ENCODE measurements around the gene ATG5.
"Not testable (repeated sequence)": the region's sequence is repeated elsewhere in the genome, so short reads cannot be mapped to it uniquely, and the experiment has no call there.

ATG5 gene

DNA sequence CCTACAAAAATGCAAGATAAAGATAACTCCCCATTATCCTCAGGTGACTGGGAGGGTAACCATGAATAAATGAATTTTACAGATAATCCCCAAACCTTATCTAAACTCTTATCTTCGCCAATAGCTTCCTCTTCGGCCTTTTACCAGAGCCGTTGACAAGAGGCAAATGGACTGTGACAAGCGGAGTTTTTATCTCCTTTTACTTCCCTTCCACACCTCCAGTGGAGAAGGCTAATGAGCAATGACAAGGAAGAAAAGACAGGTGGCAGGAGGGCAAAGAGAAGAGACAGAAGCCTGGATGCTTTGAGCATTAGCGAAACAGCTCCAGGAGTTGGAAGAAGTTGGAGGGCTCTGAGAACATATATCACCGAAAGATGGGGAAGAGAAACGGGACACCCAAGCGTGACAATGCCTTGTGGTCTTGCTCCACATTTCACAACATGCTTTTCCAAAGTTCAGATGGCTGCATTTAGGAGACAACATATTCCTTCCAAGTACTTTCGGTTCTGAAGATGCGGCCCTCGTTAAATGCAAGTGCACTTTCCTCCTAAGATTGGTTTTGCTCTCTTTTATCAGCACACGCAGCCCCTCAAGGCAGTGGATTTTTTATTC lies 170.2 kb downstream of the ATG5 start:
- no peak for DNase-seq (ENCODE audit: low spot score)

DNA sequence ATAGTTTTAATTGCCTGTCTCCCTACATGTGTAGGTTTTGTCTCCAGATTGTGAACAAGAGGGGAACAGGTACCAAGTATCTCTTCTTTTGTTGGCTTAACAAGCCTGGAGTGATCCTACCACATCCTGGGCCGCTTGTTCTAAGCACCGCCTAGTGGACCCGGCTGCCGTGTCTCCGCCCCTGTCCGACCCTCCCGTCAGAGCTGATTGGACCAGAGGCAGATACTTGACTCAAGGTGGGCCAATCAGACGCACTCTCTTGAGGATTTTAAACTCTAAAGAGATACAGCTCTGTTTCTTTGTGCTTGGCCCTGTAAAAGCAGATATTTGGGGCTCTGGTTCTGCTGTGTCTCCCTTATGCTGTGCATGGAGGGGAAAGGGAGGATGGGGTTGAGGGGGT lies 171.2 kb downstream of the ATG5 start:
- DNase-seq (ENCODE audit: low spot score) = no peak

DNA sequence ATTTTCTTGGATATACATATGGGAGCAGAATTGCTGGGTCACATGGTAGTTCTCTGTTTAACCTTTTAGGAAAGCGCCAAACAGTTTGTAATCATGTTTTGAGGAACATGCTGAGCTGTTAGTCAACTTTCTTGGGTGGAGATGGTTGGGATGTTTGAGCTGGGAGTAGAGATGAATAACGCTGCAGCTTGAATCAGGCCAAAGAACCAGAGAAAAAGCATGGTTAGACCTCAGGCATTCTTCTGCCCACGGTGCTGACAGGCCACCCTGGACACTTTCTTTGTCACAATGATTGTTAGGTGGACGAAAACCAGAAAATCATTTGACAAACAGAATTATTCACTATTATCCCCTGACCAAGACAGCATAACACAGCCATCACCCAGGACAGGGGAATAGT lies 172.6 kb downstream of the ATG5 start:
- no peak for DNase-seq (ENCODE audit: low spot score)

DNA sequence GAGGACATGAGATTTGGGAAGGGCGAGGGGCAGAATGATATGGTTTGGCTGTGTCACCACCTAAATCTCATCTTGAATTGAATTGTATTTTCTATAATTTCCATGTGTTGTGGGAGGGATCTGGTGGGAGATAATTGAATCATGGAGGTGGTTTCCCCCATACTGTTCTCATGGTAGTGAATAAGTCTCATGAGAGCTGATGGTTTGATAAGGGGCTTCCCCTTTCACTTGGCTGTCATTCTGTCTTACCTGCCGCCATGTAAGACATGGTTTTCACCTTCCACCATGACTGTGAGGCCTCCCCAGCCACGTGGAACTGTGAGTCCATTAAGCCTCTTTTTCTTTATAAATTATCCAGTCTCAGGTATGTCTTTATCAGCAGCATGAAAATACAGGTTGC lies 173.1 kb downstream of the ATG5 start:
- not testable (repeated sequence) for DNase-seq (ENCODE audit: low spot score)

DNA sequence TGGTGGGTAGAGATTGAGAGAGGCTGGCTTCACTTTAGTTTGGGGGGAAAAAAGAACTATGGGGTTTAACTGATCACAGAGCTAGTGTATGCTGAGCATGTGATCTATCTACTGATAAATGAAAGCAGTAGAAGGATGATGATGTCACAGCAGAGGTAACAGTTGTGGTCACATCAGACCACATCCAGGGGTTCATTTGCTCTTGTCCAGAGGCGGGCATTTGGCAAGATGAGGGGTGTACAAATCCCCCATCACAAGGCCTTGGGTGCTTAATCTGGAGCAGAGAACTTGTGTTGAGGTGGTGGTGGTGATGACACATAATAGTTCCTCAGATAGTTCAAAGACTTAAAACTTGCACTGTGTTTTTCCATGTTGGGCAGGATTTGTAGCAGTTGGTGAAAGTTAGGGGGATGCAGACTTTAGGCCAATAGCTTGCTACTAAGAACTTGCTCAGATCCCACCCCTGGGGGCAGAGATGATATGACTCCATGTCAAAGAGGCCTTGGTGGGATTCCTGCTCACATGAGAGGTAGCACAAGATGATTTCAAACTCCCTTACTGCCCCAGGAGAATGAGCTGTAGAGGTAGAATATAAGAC lies 176.0 kb downstream of the ATG5 start:
- DNase-seq (ENCODE audit: low spot score) = no peak

DNA sequence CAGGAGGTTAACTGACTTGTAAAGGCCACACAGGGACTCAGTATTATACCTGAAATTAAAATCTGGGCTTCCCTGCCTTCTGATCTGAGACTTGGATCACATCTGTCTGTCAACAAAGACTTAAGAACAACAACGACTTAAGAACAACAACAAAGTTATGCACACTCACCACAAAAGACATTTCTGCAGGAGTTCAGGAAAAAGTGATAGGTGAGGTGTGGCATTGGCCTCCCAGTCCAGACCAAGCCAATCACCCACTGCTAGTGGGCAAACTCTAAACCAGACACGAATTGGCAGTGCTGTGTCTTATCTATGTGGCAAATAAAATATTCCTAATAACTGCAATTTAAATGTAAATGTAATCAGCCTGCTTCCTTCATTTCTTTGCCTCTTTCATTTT lies 178.1 kb downstream of the ATG5 start:
- no peak for DNase-seq (ENCODE audit: low spot score)

DNA sequence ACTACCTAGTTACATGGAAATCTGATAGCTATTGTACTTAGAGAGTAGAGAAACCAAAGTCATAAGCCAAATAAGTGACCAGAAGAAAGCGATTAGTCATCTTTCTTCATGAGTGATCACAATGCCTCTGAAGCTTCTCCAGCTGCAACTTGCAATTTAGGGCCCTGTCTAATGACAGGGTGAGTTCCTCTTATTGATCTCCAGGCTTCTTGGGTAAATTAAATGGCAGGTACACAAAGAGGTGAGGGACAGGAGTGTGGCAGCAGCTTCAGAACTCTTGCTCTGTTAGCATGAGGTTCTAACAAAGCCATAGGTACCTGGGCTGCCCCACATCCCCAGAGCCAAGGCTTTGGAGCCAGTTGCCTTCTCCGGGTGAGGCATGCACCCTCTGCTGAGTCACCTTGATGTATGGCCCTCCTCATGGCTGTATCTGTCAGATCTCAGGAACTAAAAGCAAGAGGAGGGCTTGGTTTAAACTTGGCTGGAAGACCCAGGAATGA lies 178.7 kb downstream of the ATG5 start:
- no peak for DNase-seq (ENCODE audit: low spot score)

DNA sequence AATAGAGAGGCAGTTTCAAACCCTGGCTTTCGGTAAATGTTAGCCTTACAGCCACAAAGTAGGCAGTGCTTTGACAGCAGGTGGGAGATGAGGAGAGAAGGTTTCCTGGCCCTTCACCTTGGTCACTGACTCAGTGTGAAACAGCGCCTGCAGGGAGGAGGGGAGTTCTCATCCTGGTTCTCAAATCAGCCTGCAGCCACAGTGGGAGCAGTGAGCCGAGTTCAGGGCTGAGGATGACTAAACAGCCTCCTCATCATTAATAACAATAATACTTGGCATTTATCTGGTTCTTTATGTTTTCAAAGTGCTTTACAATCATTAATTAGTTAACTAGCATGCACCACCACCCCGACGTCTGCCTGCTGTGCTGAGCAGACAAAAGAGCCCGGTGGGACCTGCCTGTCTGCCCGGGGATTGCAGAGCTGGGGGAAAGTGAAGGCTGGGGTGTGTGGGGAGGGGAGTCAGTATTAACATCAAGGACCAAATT lies 179.8 kb downstream of the ATG5 start:
- no peak for DNase-seq (ENCODE audit: low spot score)

DNA sequence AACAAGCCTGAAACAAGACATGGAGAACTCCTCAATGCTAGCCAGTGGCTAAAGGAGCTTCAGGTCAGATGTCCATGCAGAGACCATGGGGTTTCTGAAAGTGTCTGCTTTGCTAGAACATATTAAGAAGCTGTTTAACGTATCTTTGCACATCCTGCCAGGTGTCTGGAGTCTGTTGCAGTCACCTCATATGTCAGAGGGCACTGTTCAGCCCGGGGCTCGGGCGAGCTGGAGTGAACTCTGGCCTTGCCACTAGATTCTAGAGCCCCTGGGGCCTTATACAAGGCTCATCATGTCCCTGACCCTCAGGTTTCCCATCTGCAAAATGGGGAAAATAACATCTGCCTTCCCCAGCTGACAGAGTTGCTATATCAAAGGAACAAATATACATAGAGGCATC lies 180.4 kb downstream of the ATG5 start:
- no peak for DNase-seq (ENCODE audit: low spot score)

DNA sequence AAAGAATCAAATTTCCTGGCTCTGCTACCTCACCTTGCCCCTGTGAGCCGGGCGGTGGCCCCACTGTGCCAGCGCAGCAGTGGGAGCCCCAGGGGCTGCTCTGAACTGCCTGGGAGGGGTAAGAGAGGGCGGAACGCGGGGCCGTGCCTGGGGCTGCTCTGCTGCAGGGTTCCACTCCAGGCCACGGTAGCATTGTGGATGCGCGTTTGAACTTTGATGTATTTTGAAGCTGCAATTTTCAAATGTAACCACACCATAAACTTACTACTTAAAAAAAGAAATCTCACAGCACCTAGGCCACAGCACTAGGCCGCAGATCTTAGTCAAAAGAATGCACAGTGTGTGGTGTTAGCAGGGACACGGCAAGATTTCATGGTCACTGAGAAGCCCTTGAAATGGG lies 181.9 kb downstream of the ATG5 start:
- no peak for DNase-seq (ENCODE audit: low spot score)

DNA sequence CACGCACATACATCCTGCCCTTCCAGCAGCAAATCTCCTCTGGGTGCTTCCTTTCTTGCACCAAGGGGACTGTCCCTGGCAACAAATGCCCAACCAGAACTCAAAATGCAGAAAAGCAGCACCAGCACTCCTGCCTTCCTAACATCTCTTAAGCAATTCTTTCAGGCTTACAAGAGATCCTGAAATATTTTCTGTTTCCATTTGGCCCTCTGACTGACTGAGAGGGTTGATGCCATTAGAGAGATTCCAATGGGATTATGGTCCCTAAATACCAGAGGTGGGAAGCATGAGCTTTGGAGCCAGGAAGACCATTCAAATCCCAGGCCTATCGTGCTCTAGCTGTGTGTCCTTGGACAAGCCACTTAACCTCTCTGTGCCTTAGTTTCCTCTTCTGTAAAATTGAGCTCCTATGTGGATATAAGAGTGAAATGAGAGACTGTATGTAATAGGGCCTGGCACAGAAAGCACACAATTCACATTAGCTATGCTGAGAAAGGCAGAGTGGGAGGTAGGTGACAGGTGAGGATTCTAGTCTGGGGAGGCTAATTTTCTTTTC lies 182.6 kb downstream of the ATG5 start:
- DNase-seq (ENCODE audit: low spot score) = no peak

DNA sequence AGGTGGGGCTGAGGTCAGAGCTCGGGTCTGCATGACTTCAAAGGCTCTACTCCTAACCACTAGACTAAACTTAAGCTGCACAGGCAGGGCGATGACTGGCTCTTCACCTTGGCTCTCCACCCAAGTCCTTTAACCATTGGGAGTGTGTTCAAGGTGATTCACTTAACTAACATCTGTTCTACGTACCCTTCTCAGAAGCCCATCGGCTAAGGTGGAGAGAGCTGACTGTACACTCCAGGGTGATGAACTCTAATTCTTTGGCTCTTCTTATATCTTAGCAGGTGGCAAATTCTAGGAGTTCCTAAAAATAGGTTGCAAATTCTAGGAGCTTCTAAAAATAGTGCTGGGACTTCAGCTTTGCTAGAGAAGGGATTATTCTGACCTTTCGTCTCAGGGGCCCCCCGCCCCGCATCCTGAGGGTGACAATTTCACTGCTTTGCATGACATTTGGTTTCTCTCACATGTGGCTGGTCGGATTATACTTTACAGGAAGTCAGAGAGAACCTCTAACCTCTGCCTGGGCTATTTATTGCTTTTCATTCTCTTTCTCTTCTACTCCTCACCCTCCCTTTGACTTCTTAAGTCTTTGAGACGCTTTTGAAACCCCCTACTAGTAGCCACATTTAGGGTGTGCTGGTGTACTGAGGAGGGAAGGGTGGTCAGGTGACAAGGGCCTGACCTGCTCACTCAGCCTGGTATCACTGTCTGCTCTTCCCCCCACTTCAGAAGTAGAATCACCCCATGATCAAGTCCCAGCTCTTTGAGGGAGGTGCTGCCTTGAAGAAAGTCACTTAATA lies 183.9 kb downstream of the ATG5 start:
- no peak for DNase-seq (ENCODE audit: low spot score)

DNA sequence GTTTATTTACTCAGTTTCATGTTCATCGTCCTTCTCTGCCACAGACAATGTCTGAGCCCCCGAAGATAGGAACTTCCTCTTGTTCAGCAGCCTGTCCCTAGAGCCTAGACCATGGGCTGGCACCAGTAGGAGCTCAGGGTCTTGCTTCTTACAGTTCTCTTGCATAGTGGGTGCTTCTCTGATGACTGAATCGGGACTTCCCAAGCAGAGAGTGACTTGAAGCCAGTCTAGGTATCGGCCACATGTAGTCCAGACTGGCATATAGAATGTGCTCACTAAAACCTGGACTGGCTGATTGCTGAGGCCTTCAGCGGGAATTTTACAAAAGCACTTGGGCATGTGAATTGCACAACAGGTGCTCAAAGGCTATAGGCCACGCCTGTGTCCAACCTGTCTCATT lies 187.4 kb downstream of the ATG5 start:
- DNase-seq (ENCODE audit: low spot score) = no peak

DNA sequence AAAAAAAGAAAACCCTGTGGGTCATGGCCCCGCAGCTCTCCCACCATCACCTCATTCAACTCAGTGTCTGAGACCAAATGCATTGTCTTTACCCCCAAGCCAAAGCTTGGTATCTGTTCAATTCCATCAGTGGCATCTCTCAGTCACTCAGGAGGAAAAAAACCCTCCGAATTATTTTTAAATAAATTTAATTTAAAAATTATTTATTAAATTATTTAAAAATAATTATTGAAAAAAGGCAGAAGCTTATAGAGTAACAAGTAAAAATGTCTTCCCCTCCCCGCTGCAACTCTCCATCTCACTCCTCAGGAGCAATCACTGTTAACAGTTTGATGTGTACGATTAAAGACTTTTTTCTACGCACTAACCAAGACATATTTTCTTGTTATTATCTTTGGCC lies 188.7 kb downstream of the ATG5 start:
- no peak for DNase-seq (ENCODE audit: low spot score)

DNA sequence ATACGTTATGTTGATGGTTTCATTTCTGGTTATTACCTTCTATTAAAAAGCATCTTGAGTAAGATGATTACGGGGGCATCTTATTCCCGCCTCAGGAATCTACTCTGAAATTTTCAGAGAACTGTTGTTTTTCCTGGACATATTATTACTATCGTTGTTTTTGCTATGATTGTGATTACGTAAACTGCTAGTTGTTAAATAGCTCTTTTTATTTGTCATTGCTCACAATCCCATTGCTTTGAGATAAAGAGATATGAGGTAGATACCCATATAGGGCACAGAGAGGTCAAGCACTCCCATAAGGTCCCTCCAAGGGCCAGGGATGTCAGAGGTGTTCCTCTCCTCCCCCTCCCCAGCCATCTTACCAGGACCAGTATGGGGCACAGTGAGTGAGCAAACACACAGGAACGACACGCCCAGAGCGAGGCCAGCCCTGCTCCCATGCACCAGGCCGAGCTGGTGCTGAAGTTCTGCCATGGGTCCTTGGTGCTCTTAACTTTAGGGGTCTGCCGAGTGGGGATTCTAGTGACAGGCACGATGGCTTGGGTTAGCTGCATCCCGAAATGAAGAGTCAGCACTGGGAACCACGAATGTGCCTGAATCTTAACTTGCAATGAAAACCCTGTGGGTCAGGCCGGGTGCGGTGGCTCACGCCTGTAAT lies 189.5 kb downstream of the ATG5 start:
- no peak for DNase-seq (ENCODE audit: low spot score)

DNA sequence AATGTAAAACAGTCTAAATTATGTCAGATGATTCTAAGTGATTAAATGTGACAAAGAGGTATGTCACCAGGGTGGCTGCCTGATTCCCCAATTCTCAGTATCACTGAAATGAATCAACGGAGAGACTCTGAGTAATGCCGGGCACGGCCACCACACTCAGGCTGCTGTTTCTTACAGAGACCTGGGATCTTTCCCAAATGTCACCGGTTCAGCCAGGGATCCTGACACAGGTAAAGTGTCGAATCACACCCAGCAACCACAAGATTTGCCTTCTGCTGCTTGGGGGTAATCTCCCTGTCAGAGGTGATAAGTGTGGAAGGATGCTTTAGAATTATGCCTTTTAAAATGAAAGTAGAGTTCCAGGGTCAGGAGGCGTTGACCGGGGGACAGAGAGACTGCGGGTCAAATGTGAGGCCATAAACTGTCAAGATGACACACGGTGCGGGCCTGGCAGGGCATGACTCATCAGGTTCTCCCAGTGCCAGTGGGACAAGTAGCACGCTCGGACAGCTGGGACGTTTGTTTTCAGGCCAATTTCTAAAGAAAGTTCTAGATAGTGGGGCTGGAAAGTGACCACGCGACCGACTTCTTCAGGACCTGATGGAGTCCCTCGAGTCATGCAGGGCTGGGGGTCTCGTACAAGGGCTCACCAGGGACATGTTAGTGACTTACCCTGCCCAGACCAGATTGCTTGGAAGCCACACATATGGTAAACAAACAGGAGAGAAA lies 190.5 kb downstream of the ATG5 start:
- no peak for DNase-seq (ENCODE audit: low spot score)

Data from hematopoietic multipotent progenitor cell treated with erythropoietin and hydrocortisone succinate and interleukin-3 and kit ligand, for 17 days (in vitro differentiated cells).